K562 (cell line): ENCODE results near the gene POLRMT.

ENCODE experiments used
- CTCF ChIP-seq, 3 experiments: IDR thresholded peaks in 2 of 3; conservative IDR thresholded peaks in 1 of 3; 2 replicates each; pipeline ENCODE4 v1.5.1; 2011 to 2012; ENCODE audit warnings: low read length in 3 of 3, mild to moderate bottlenecking in 3 of 3, control low read depth in 2 of 3, improper control_type of control experiment in 1 of 3, inconsistent platforms in 1 of 3, low read depth in 1 of 3, mixed read lengths in 1 of 3, moderate library complexity in 1 of 3; ENCODE audit not compliant: insufficient read depth in 2 of 3
- ETV6 ChIP-seq, 3 experiments: fragments of 150-350 bp in 1 of 3; sonication (generic) in 1 of 3; formaldehyde crosslinking in 1 of 3; IDR thresholded peaks; 2 replicates each; pipeline versions ENCODE4 v1.6.1 to v1.8.0; 2014 to 2022; ENCODE audit warnings: borderline replicate concordance in 2 of 3, low read depth in 2 of 3, antibody characterized with exemption in 1 of 3, low read length in 1 of 3, mild to moderate bottlenecking in 1 of 3, missing genetic modification reagents in 1 of 3
- JUND ChIP-seq, 2 experiments: IDR thresholded peaks; 2 replicates in 1 of 2; 3 replicates in 1 of 2; pipeline ENCODE4 v1.6.1; 2011; ENCODE audit warnings: borderline replicate concordance in 2 of 2, low read depth in 2 of 2, low read length in 2 of 2, improper control_type of control experiment in 1 of 2, missing biosample characterization in 1 of 2, missing genetic modification characterization in 1 of 2, missing genetic modification reagents in 1 of 2
- SP1 ChIP-seq: sonication (generic); formaldehyde crosslinking; IDR thresholded peaks from 2 replicates; pipeline ENCODE4 v1.8.1; 2022; ENCODE audit warnings: mild to moderate bottlenecking, missing genetic modification reagents
- TBL1XR1 ChIP-seq, 2 experiments: IDR thresholded peaks; 2 replicates each; pipeline ENCODE4 v1.6.1; 2012; ENCODE audit warnings: improper control_type of control experiment in 2 of 2, low read length in 2 of 2, mild to moderate bottlenecking in 1 of 2
- TCF7L2 ChIP-seq: fragments of 150-350 bp; IDR thresholded peaks from 2 replicates; pipeline ENCODE4 v1.6.1; 2016; ENCODE audit warnings: low read depth, mild to moderate bottlenecking, low read length, moderate library complexity
- YY1 ChIP-seq, 3 experiments: IDR thresholded peaks; 2 replicates each; pipeline ENCODE4 v1.6.1; 2011; ENCODE audit warnings: low read length in 2 of 3, mild to moderate bottlenecking in 2 of 3, moderate library complexity in 2 of 3, borderline replicate concordance in 1 of 3, control low read depth in 1 of 3, low read depth in 1 of 3; ENCODE audit not compliant: insufficient read depth in 3 of 3, insufficient replicate concordance in 2 of 3, control insufficient read depth in 1 of 3, insufficient read length in 1 of 3; ENCODE audit errors: extremely low read depth in 1 of 3
- ZBTB49 ChIP-seq: sonication (generic); formaldehyde crosslinking; IDR thresholded peaks from 2 replicates; pipeline ENCODE4 v1.8.0; 2022; ENCODE audit warnings: missing genetic modification reagents, mild to moderate bottlenecking, borderline replicate concordance
- TF ChIP-seq, protein P1 (sequence below): fragments of 450-650 bp; IDR thresholded peaks from 2 replicates; pipeline ENCODE4 v1.7.0; 2016; ENCODE audit warnings: borderline replicate concordance

GRCh38 chr19:653425-653824 is 20.1 kb upstream of the POLRMT start:
- TF ChIP-seq TCF7L2: no peak
- no peak for TF ChIP-seq JUND (IDR thresholded peaks at IDR 0.05; ENCODE audit: borderline replicate concordance, low read depth, low read length)
- TF ChIP-seq JUND (tag; IDR thresholded peaks at IDR 0.05; ENCODE audit: borderline replicate concordance, low read depth, low read length): no peak
- TF ChIP-seq, protein P1, sequence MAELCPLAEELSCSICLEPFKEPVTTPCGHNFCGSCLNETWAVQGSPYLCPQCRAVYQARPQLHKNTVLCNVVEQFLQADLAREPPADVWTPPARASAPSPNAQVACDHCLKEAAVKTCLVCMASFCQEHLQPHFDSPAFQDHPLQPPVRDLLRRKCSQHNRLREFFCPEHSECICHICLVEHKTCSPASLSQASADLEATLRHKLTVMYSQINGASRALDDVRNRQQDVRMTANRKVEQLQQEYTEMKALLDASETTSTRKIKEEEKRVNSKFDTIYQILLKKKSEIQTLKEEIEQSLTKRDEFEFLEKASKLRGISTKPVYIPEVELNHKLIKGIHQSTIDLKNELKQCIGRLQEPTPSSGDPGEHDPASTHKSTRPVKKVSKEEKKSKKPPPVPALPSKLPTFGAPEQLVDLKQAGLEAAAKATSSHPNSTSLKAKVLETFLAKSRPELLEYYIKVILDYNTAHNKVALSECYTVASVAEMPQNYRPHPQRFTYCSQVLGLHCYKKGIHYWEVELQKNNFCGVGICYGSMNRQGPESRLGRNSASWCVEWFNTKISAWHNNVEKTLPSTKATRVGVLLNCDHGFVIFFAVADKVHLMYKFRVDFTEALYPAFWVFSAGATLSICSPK: no peak
- TF ChIP-seq ETV6 (IDR thresholded peaks at IDR 0.05; ENCODE audit: borderline replicate concordance in 1 of 2, low read depth in 2 of 2, low read length in 1 of 2): no peak
- TF ChIP-seq ETV6 (CRISPR knock-in tag; IDR thresholded peaks at IDR 0.05; ENCODE audit: borderline replicate concordance): no peak
- TF ChIP-seq SP1 (CRISPR knock-in tag): no peak
- TF ChIP-seq ZBTB49 (CRISPR knock-in tag): no peak
- no peak for TF ChIP-seq TBL1XR1 (IDR thresholded peaks at IDR 0.05; ENCODE audit: low read length in 2 of 2)
- TF ChIP-seq YY1 (IDR thresholded peaks at IDR 0.05; ENCODE audit: borderline replicate concordance in 1 of 3, control insufficient read depth in 1 of 3, extremely low read depth in 1 of 3, insufficient read depth in 3 of 3, insufficient read length in 1 of 3, insufficient replicate concordance in 2 of 3, low read depth in 1 of 3, low read length in 2 of 3): no peak
- TF ChIP-seq CTCF (IDR thresholded peaks at IDR 0.05 in 2 of 3, conservative IDR thresholded peaks at IDR 0.05 in 1 of 3; ENCODE audit: insufficient read depth in 2 of 3, low read depth in 1 of 3, low read length in 3 of 3): no peak
